Measurements from ENCODE around the gene CHML. TPM values are rescaled to one million over a fixed set of nuclear protein-coding genes. Genes with fewer than 3 reads are reported as not detected.

The CHML gene
- total and polyA plus RNA-seq, 10 of the 15 experiments (the other 5 are each of a cell fraction or from before 2014, with no cell fraction given): 2.0 to 15.5 (median 6.0) TPM

DNA sequence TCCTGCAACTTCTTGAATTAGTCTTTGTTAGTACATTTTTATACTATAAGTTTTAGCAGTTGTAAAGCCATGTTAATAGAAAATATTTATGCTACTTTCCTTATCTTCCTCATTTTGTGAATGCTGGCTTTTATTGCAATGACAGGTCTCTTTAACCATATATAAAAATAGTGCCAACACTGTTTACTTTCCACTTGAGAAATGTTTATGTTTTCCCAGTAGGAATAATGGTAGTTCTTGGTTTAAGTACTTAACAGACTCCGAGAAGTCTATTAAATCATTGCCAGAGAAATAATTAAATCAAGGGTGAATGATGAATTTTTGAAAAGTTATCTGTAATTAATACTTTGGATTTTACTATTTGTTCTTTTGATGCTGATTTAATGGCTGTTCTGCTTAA is 9.7 kb downstream of the CHML start:
- ChIA-PET POLR2A (no interaction called here), RAD21 (ENCODE audit: unreplicated experiment) (no interaction called here), SMC1A (ENCODE audit: uncharacterized antibody, unreplicated experiment) (interaction anchor here (1.8 kb wide), 1 partner anchor 20 kb away, joined by 7 read pairs; no protein-coding TSS in a partner anchor), CTCF (interaction anchor here (2.1 kb wide), 1 partner anchor 19 kb away, joined by 16 read pairs; no protein-coding TSS in a partner anchor)
- peaks cover 3% of the 10 kb centered on the region for H3K79me2 ChIP-seq (ENCODE audit: control insufficient read depth, insufficient read depth, low read length)
- no peaks in the 10 kb centered on the region for H4K20me1 ChIP-seq (ENCODE audit: control insufficient read depth, insufficient read depth)
- ATAC-seq: no peak
- FAIRE-seq: no peak
- H3K4me3 ChIP-seq: no peak overlapping the region
- no peaks in the 10 kb centered on the region; a peak in 1 of 4 replicates for H3K36me3 ChIP-seq (ENCODE audit: control insufficient read depth in 2 of 2, insufficient read depth in 2 of 2, low read length in 1 of 2)
- BruUV-seq (replicated peaks): no TSS peak
- no peaks in the 10 kb centered on the region for H3K9me3 ChIP-seq (replicated peaks; ENCODE audit: control insufficient read depth, insufficient read depth, low read length)
- intact Hi-C loops (cut with micrococcal nuclease; ENCODE audit: unreplicated experiment) (no loop called here), in situ Hi-C loops (cut with MboI) (no loop called here)
- H2AFZ ChIP-seq (ENCODE audit: control insufficient read depth, low read depth, low read length): no peak overlapping the region
- H3K4me2 ChIP-seq (ENCODE audit: control insufficient read depth, insufficient read depth): no peak overlapping the region
- H3K27me3 ChIP-seq (replicated peaks in 1 of 2; ENCODE audit: control insufficient read depth in 2 of 2, insufficient read depth in 2 of 2, low read length in 1 of 2): no peaks in the 10 kb centered on the region
- TF ChIP-seq SUPT20H (IDR thresholded peaks at IDR 0.05; ENCODE audit: borderline replicate concordance, control insufficient read depth, low read depth, low read length) (no peak), ESRRA (IDR thresholded peaks at IDR 0.05; ENCODE audit: low read length) (no peak), SMARCA5 (IDR thresholded peaks at IDR 0.05) (no peak), FOXK2 (IDR thresholded peaks at IDR 0.05) (no peak), POU2F2 (IDR thresholded peaks at IDR 0.05; ENCODE audit: borderline replicate concordance, low read depth, low read length) (no peak), RFX5 (IDR thresholded peaks at IDR 0.05; ENCODE audit: low read depth, low read length) (no peak)
- TF ChIP-seq, protein P1, sequence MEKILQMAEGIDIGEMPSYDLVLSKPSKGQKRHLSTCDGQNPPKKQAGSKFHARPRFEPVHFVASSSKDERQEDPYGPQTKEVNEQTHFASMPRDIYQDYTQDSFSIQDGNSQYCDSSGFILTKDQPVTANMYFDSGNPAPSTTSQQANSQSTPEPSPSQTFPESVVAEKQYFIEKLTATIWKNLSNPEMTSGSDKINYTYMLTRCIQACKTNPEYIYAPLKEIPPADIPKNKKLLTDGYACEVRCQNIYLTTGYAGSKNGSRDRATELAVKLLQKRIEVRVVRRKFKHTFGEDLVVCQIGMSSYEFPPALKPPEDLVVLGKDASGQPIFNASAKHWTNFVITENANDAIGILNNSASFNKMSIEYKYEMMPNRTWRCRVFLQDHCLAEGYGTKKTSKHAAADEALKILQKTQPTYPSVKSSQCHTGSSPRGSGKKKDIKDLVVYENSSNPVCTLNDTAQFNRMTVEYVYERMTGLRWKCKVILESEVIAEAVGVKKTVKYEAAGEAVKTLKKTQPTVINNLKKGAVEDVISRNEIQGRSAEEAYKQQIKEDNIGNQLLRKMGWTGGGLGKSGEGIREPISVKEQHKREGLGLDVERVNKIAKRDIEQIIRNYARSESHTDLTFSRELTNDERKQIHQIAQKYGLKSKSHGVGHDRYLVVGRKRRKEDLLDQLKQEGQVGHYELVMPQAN (conservative IDR thresholded peaks at IDR 0.05): no peak
- TF ChIP-seq, protein P2, sequence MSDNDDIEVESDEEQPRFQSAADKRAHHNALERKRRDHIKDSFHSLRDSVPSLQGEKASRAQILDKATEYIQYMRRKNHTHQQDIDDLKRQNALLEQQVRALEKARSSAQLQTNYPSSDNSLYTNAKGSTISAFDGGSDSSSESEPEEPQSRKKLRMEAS (IDR thresholded peaks at IDR 0.05; ENCODE audit: low read depth, low read length): no peak
- TF ChIP-seq, protein P3, sequence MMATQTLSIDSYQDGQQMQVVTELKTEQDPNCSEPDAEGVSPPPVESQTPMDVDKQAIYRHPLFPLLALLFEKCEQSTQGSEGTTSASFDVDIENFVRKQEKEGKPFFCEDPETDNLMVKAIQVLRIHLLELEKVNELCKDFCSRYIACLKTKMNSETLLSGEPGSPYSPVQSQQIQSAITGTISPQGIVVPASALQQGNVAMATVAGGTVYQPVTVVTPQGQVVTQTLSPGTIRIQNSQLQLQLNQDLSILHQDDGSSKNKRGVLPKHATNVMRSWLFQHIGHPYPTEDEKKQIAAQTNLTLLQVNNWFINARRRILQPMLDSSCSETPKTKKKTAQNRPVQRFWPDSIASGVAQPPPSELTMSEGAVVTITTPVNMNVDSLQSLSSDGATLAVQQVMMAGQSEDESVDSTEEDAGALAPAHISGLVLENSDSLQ (IDR thresholded peaks at IDR 0.05): no peak
- WGBS (ENCODE audit: insufficient coverage, insufficient replicate concordance, low lambda C conversion rate, missing lambda C conversion rate): 97% methylated on average over 1 of the region's 1 CpG
- H3K4me1 ChIP-seq (ENCODE audit: control insufficient read depth, insufficient read depth, low read length): peaks cover 3% of the 10 kb centered on the region
- no peak overlapping the region for H3K27ac ChIP-seq (ENCODE audit: control insufficient read depth, insufficient read depth)
- DNase-seq (ENCODE audit: low read depth, low spot score): no peak
- H3K9ac ChIP-seq (ENCODE audit: control insufficient read depth, insufficient read depth, low read length): no peak overlapping the region

All from GM12878 (cell line).